Tibial nerve (tissue), 4 donors: ENCODE results near the gene IL18R1. TPM values are rescaled to one million over a fixed set of nuclear protein-coding genes. Genes with fewer than 3 reads are reported as not detected.

ENCODE experiments used
- DNase-seq, 2 donors: peaks; one replicate each; pipeline ENCODE4 v3.0.0-alpha.2; 2019; ENCODE audit warnings: low spot score in 2 of 2
- H3K27ac ChIP-seq, 4 donors: fragments of 200-600 bp; sonication (generic) in 3 of 4; one replicate each; pipeline ENCODE4 v1.5.1; 2017 to 2019; ENCODE audit warnings: mild to moderate bottlenecking in 1 of 4
- H3K27me3 ChIP-seq, 2 donors: fragments of 200-600 bp; sonication (generic) in 1 of 2; one replicate each; pipeline versions ENCODE4 v1.5.1 to v1.6.0; 2017 to 2019
- H3K36me3 ChIP-seq, 3 donors: fragments of 200-600 bp; sonication (generic); one replicate each; pipeline ENCODE4 v1.5.1; 2018 to 2019
- H3K4me1 ChIP-seq, 4 donors: fragments of 200-600 bp; sonication (generic) in 3 of 4; one replicate each; pipeline ENCODE4 v1.5.1; 2017 to 2019
- H3K4me3 ChIP-seq, 4 donors: fragments of 200-600 bp; sonication (generic) in 3 of 4; one replicate each; pipeline ENCODE4 v1.5.1; 2017 to 2019; ENCODE audit warnings: mild to moderate bottlenecking in 1 of 4, moderate library complexity in 1 of 4
- H3K9me3 ChIP-seq, 4 donors: fragments of 200-600 bp; sonication (generic) in 3 of 4; one replicate each; pipeline ENCODE4 v1.5.1; 2017 to 2019
- CTCF ChIP-seq, 5 experiments: fragments of 200-600 bp in 3 of 5; fragments of 450-650 bp in 2 of 5; sonication (generic) in 3 of 5; IDR thresholded peaks; one replicate each; pipeline ENCODE4 v1.5.1; 2016 to 2019; ENCODE audit warnings: antibody characterized with exemption in 5 of 5, mild to moderate bottlenecking in 3 of 5, moderate library complexity in 2 of 5
- EP300 ChIP-seq, 2 donors: sonication (generic); formaldehyde crosslinking; IDR thresholded peaks; one replicate each; pipeline ENCODE4 v1.6.1; 2017; ENCODE audit warnings: antibody characterized with exemption in 2 of 2, mild to moderate bottlenecking in 1 of 2
- POLR2A ChIP-seq, 2 donors: fragments of 450-650 bp; IDR thresholded peaks; one replicate each; pipeline ENCODE4 v1.6.1; 2017; ENCODE audit warnings: antibody characterized with exemption in 2 of 2, mild to moderate bottlenecking in 2 of 2, moderate library complexity in 2 of 2
- WGBS, 2 donors: methylation state at CpG; one replicate each; pipeline ENCODE4 v1.1.5; 2018; 5-methylcytosine and 5-hydroxymethylcytosine counted together
- total RNA-seq, 4 donors: library from RNA; depleted of rRNA; stranded (reverse); fragments of >200 nt; gene quantifications; one replicate each; pipeline ENCODE4 v1.1.0, GENCODE V29; 2016

IL18R1 gene
- total RNA-seq, 4 donors from 2014 or later, result 1.7 to 3.9 (median 3.8) TPM

- Histone ChIP-seq H3K4me1 (peaks cover 0 to 9% (median 0%) of the 10 kb centered on the region in 4 donors), H3K36me3 (no peaks in the 10 kb centered on the region), H3K27ac (no peak overlapping the region), H3K4me3 (no peak overlapping the region), H3K9me3 (no peaks in the 10 kb centered on the region), H3K27me3 (no peaks in the 10 kb centered on the region)
- no peak for DNase-seq
- 82 to 84% methylated on average over 3 of the region's 3 CpGs for WGBS, 2 donors
- TF ChIP-seq EP300 (IDR thresholded peaks at IDR 0.05), result no peak
- no peak for TF ChIP-seq POLR2A (IDR thresholded peaks at IDR 0.05)
- TF ChIP-seq CTCF (IDR thresholded peaks at IDR 0.05), result no peak
These were observed 17.9 kb upstream of the IL18R1 start for GRCh38 chr2:102337481-102338386.

- no peak for DNase-seq
- WGBS, 2 donors, result 89% methylated on average over 7 of the region's 7 CpGs
- Histone ChIP-seq H3K4me3 (no peak overlapping the region), H3K27ac (no peak overlapping the region), H3K9me3 (no peaks in the 10 kb centered on the region), H3K27me3 (no peaks in the 10 kb centered on the region), H3K4me1 (peaks cover 0 to 9% (median 0%) of the 10 kb centered on the region in 4 donors), H3K36me3 (no peaks in the 10 kb centered on the region)
- TF ChIP-seq EP300 (IDR thresholded peaks at IDR 0.05) (no peak), POLR2A (IDR thresholded peaks at IDR 0.05) (no peak), CTCF (IDR thresholded peaks at IDR 0.05) (no peak)
These were observed 14.8 kb upstream of the IL18R1 start for GRCh38 chr2:102340778-102341177.

- Histone ChIP-seq H3K4me3 (no peak overlapping the region), H3K4me1 (no peaks in the 10 kb centered on the region), H3K9me3 (no peaks in the 10 kb centered on the region), H3K27me3 (no peaks in the 10 kb centered on the region), H3K36me3 (no peaks in the 10 kb centered on the region), H3K27ac (no peak overlapping the region)
- no peak for DNase-seq
- TF ChIP-seq EP300 (IDR thresholded peaks at IDR 0.05), result no peak
- no peak for TF ChIP-seq POLR2A (IDR thresholded peaks at IDR 0.05)
- TF ChIP-seq CTCF (IDR thresholded peaks at IDR 0.05), result no peak
- 56 to 63% methylated on average over 3 of the region's 3 CpGs for WGBS, 2 donors
These were observed 12.7 kb upstream of the IL18R1 start for GRCh38 chr2:102342888-102343287.

- 86 to 87% methylated on average over 3 of the region's 3 CpGs for WGBS, 2 donors
- Histone ChIP-seq H3K4me1 (no peaks in the 10 kb centered on the region), H3K4me3 (no peak overlapping the region), H3K27me3 (no peaks in the 10 kb centered on the region), H3K9me3 (no peaks in the 10 kb centered on the region), H3K36me3 (no peaks in the 10 kb centered on the region), H3K27ac (no peak overlapping the region)
- DNase-seq, result no peak
- TF ChIP-seq CTCF (IDR thresholded peaks at IDR 0.05), result no peak
- TF ChIP-seq EP300 (IDR thresholded peaks at IDR 0.05), result no peak
- TF ChIP-seq POLR2A (IDR thresholded peaks at IDR 0.05), result no peak
These were observed 11.2 kb upstream of the IL18R1 start for GRCh38 chr2:102344397-102344796.

- WGBS, 2 donors, result 78 to 80% methylated on average over 4 of the region's 4 CpGs
- no peak overlapping the region for H3K4me3 ChIP-seq
These were observed 10.2 kb upstream of the IL18R1 start for GRCh38 chr2:102345329-102345920.

More at GRCh38 chr2:102345329-102345920, 10.2 kb upstream of the IL18R1 start:
- Histone ChIP-seq H3K27me3 (peaks cover 0 to 5% of the 10 kb centered on the region in 2 donors), H3K27ac (no peak overlapping the region), H3K36me3 (no peaks in the 10 kb centered on the region), H3K4me1 (no peaks in the 10 kb centered on the region), H3K9me3 (no peaks in the 10 kb centered on the region)
- DNase-seq, result no peak
- TF ChIP-seq CTCF (IDR thresholded peaks at IDR 0.05) (no peak), EP300 (IDR thresholded peaks at IDR 0.05) (no peak), POLR2A (IDR thresholded peaks at IDR 0.05) (no peak)
